ENCODE results near the gene PRSS27. TPM values are rescaled to one million over a fixed set of nuclear protein-coding genes. Genes with fewer than 3 reads are reported as not detected.
"Not testable (repeated sequence)": the region's sequence is repeated elsewhere in the genome, so short reads cannot be mapped to it uniquely, and the experiment has no call there.

PRSS27 gene
- total RNA-seq, 3 donors from 2014 or later = 0.29 TPM; not detected in 2

GRCh38 chr16:2699791-2700600 lies 20.0 kb downstream of the PRSS27 start:
- no peak overlapping the region for H3K4me3 ChIP-seq
- no peak for TF ChIP-seq POLR2A (IDR thresholded peaks at IDR 0.05)
- TF ChIP-seq POLR2AphosphoS5 (IDR thresholded peaks at IDR 0.05) = no peak
- TF ChIP-seq CTCF (IDR thresholded peaks at IDR 0.05) = no peak
- H3K27ac ChIP-seq = no peak overlapping the region
- H3K9me3 ChIP-seq = no peaks in the 10 kb centered on the region
- H3K27me3 ChIP-seq = no peaks in the 10 kb centered on the region
- no peak for DNase-seq (ENCODE audit: low spot score in 2 of 2)
- peaks cover 15% of the 10 kb centered on the region for H3K36me3 ChIP-seq
- H3K4me1 ChIP-seq = peaks cover 0 to 8% of the 10 kb centered on the region in 2 donors
- intact Hi-C loops (cut with DNase I; ENCODE audit: low total_unique reads) = no loop called here

GRCh38 chr16:2698965-2699750 lies 20.9 kb downstream of the PRSS27 start:
- Histone ChIP-seq H3K36me3 (peaks cover 15% of the 10 kb centered on the region), H3K27ac (no peak overlapping the region), H3K27me3 (no peaks in the 10 kb centered on the region), H3K9me3 (no peaks in the 10 kb centered on the region), H3K4me3 (no peak overlapping the region), H3K4me1 (peaks cover 0 to 8% of the 10 kb centered on the region in 2 donors)
- no peak for TF ChIP-seq CTCF (IDR thresholded peaks at IDR 0.05)
- TF ChIP-seq POLR2AphosphoS5 (IDR thresholded peaks at IDR 0.05) = no peak
- no peak for TF ChIP-seq POLR2A (IDR thresholded peaks at IDR 0.05)
- intact Hi-C loops (cut with DNase I; ENCODE audit: low total_unique reads) = no loop called here
- DNase-seq (ENCODE audit: low spot score in 2 of 2) = no peak

GRCh38 chr16:2698103-2698870 lies 21.7 kb downstream of the PRSS27 start:
- peaks cover 0 to 7% of the 10 kb centered on the region in 2 donors for H3K4me1 ChIP-seq
- H3K9me3 ChIP-seq = no peaks in the 10 kb centered on the region
- TF ChIP-seq POLR2AphosphoS5 (IDR thresholded peaks at IDR 0.05) (no peak), CTCF (IDR thresholded peaks at IDR 0.05) (no peak), POLR2A (IDR thresholded peaks at IDR 0.05) (no peak)
- no peak overlapping the region for H3K27ac ChIP-seq
- no peak for DNase-seq (ENCODE audit: low spot score in 2 of 2)
- H3K36me3 ChIP-seq = peaks cover 15% of the 10 kb centered on the region
- intact Hi-C loops (cut with DNase I; ENCODE audit: low total_unique reads) = no loop called here
- H3K27me3 ChIP-seq = no peaks in the 10 kb centered on the region
- no peak overlapping the region for H3K4me3 ChIP-seq

- Histone ChIP-seq H3K27ac (no peak overlapping the region), H3K9me3 (no peaks in the 10 kb centered on the region), H3K36me3 (peaks cover 15% of the 10 kb centered on the region), H3K27me3 (no peaks in the 10 kb centered on the region), H3K4me1 (peaks cover 0 to 1% of the 10 kb centered on the region in 2 donors), H3K4me3 (no peak overlapping the region)
- DNase-seq (ENCODE audit: low spot score in 2 of 2) = no peak
- intact Hi-C loops (cut with DNase I; ENCODE audit: low total_unique reads) = no loop called here
- no peak for TF ChIP-seq POLR2AphosphoS5 (IDR thresholded peaks at IDR 0.05)
- TF ChIP-seq POLR2A (IDR thresholded peaks at IDR 0.05) = no peak
- TF ChIP-seq CTCF (IDR thresholded peaks at IDR 0.05) = no peak
Measured at GRCh38 chr16:2697401-2697948, 22.5 kb downstream of the PRSS27 start.

- intact Hi-C loops (cut with DNase I; ENCODE audit: low total_unique reads); H3K4me3 ChIP-seq; H3K27ac ChIP-seq; H3K4me1 ChIP-seq; H3K27me3 ChIP-seq; H3K9me3 ChIP-seq; DNase-seq (ENCODE audit: low spot score in 2 of 2): not testable (repeated sequence)
- H3K36me3 ChIP-seq = peaks cover 11% of the 10 kb centered on the region
Measured at GRCh38 chr16:2696601-2697250, 23.3 kb downstream of the PRSS27 start.
